ENCODE measurements around the gene CDH23. TPM values are rescaled to one million over a fixed set of nuclear protein-coding genes. Genes with fewer than 3 reads are reported as not detected.
A peak's percentile ranks its signal among the peaks of the same experiment; 100 is the strongest.

Gene CDH23
- total RNA-seq, 1 donor from 2014 or later = 10.3 TPM

GRCh38 chr10:71623098-71623985 lies 226.6 kb downstream of the CDH23 start:
- no peak for DNase-seq (ENCODE audit: extremely low spot score in 2 of 2)
- Histone ChIP-seq H3K4me3 (no peak overlapping the region), H3K36me3 (no peaks in the 10 kb centered on the region), H3K9me3 (no peaks in the 10 kb centered on the region), H3K27ac (peak overlapping the region; percentile 83), H3K27me3 (no peaks in the 10 kb centered on the region), H3K4me1 (peaks cover 35% of the 10 kb centered on the region)
- intact Hi-C loops (cut with DNase I) = no loop called here
- TF ChIP-seq POLR2A (IDR thresholded peaks at IDR 0.05) = no peak
- no peak for TF ChIP-seq CTCF (IDR thresholded peaks at IDR 0.05)
- TF ChIP-seq POLR2AphosphoS5 (IDR thresholded peaks at IDR 0.05; ENCODE audit: insufficient read depth in 1 of 2, low read depth in 1 of 2) = no peak

- H3K27me3 ChIP-seq = no peaks in the 10 kb centered on the region
- TF ChIP-seq POLR2A (IDR thresholded peaks at IDR 0.05) = no peak
- no peak for TF ChIP-seq POLR2AphosphoS5 (IDR thresholded peaks at IDR 0.05; ENCODE audit: insufficient read depth in 1 of 2, low read depth in 1 of 2)
- TF ChIP-seq CTCF (IDR thresholded peaks at IDR 0.05) = no peak
- intact Hi-C loops (cut with DNase I) = no loop called here
- H3K4me1 ChIP-seq = peaks cover 35% of the 10 kb centered on the region
- no peaks in the 10 kb centered on the region for H3K9me3 ChIP-seq
- peak overlapping the region; percentile 83 for H3K27ac ChIP-seq
- H3K4me3 ChIP-seq = no peak overlapping the region
- no peaks in the 10 kb centered on the region for H3K36me3 ChIP-seq
- DNase-seq (ENCODE audit: extremely low spot score in 2 of 2) = no peak
These were observed 227.2 kb downstream of the CDH23 start for GRCh38 chr10:71623986-71624291.

GRCh38 chr10:71625445-71626175 lies 228.9 kb downstream of the CDH23 start:
- no peaks in the 10 kb centered on the region for H3K27me3 ChIP-seq
- H3K4me1 ChIP-seq = peaks cover 32% of the 10 kb centered on the region
- no peak overlapping the region for H3K27ac ChIP-seq
- H3K36me3 ChIP-seq = no peaks in the 10 kb centered on the region
- intact Hi-C loops (cut with DNase I) = no loop called here
- no peaks in the 10 kb centered on the region for H3K9me3 ChIP-seq
- TF ChIP-seq CTCF (IDR thresholded peaks at IDR 0.05) = no peak
- TF ChIP-seq POLR2AphosphoS5 (IDR thresholded peaks at IDR 0.05; ENCODE audit: insufficient read depth in 1 of 2, low read depth in 1 of 2) = no peak
- TF ChIP-seq POLR2A (IDR thresholded peaks at IDR 0.05) = no peak
- no peak overlapping the region for H3K4me3 ChIP-seq
- no peak for DNase-seq (ENCODE audit: extremely low spot score in 2 of 2)

GRCh38 chr10:71627230-71627939 lies 230.7 kb downstream of the CDH23 start:
- no peaks in the 10 kb centered on the region for H3K9me3 ChIP-seq
- H3K27me3 ChIP-seq = no peaks in the 10 kb centered on the region
- no peak overlapping the region for H3K27ac ChIP-seq
- intact Hi-C loops (cut with DNase I) = no loop called here
- H3K36me3 ChIP-seq = no peaks in the 10 kb centered on the region
- no peak for DNase-seq (ENCODE audit: extremely low spot score in 2 of 2)
- TF ChIP-seq CTCF (IDR thresholded peaks at IDR 0.05) (no peak), POLR2A (IDR thresholded peaks at IDR 0.05) (no peak), POLR2AphosphoS5 (IDR thresholded peaks at IDR 0.05; ENCODE audit: insufficient read depth in 1 of 2, low read depth in 1 of 2) (no peak)
- peaks cover 15% of the 10 kb centered on the region for H3K4me1 ChIP-seq
- H3K4me3 ChIP-seq = no peak overlapping the region

Data from vagina (tissue), 2 donors.